Naive thymus-derived CD8-positive, alpha-beta T cell (primary cell): ENCODE measurements around the gene CSF1. TPM values are rescaled to one million over a fixed set of nuclear protein-coding genes. Genes with fewer than 3 reads are reported as not detected.

Source experiments
- ATAC-seq, 2 donors: fragments of 150-1000 bp; cut with Tn5 transposase in 1 of 2; sonication (Bioruptor Pico), chemical (Tn5 transposase) in 1 of 2; 1 replicate in 1 of 2; 2 replicates in 1 of 2; pipeline ENCODE4 v1.10.0; 2021; ENCODE audit warnings: mild to moderate bottlenecking in 2 of 2, moderate library complexity in 2 of 2
- POLR2A ChIA-PET: fragments of 350-600 bp; sonication (Branson Sonifier 250); formaldehyde crosslinking; loops from one replicate; lab custom pipeline; 2021; ENCODE audit warnings: antibody characterized with exemption; lab: Charles Lee
- DNase-seq, 10 donors: peaks; one replicate each; pipeline versions ENCODE4 v3.0.0 to v3.0.0-alpha.2; 2020 to 2022
- H3K27ac Mint-ChIP-seq, 10 donors: one replicate each; pipeline ENCODE4 v1.8.0; 2020 to 2022; ENCODE audit warnings: mild to moderate bottlenecking in 10 of 10, mixed read lengths in 10 of 10, moderate library complexity in 4 of 10, inconsistent platforms in 1 of 10
- H3K27me3 Mint-ChIP-seq, 5 donors: one replicate each; pipeline ENCODE4 v1.8.0; 2021 to 2022; ENCODE audit warnings: mixed read lengths in 5 of 5
- H3K36me3 Mint-ChIP-seq, 3 donors: one replicate each; pipeline ENCODE4 v1.8.0; 2020 to 2022; ENCODE audit warnings: mixed read lengths in 3 of 3, mild to moderate bottlenecking in 2 of 3, inconsistent platforms in 1 of 3
- H3K4me1 Mint-ChIP-seq, 4 donors: one replicate each; pipeline ENCODE4 v1.8.0; 2021 to 2022; ENCODE audit warnings: mixed read lengths in 4 of 4
- H3K4me3 Mint-ChIP-seq, 10 donors: one replicate each; pipeline ENCODE4 v1.8.0; 2020 to 2022; ENCODE audit warnings: mild to moderate bottlenecking in 10 of 10, mixed read lengths in 10 of 10, moderate library complexity in 6 of 10, inconsistent platforms in 1 of 10
- H3K9me3 Mint-ChIP-seq, 9 donors: one replicate each; pipeline ENCODE4 v1.8.0; 2020 to 2022; ENCODE audit warnings: mixed read lengths in 9 of 9, mild to moderate bottlenecking in 3 of 9, inconsistent platforms in 1 of 9, moderate library complexity in 1 of 9
- polyA plus RNA-seq, 3 donors: library from polyadenylated mRNA; unstranded; fragments of 300-500 nt; fragmentation: Illumina TruSeq; gene quantifications; one replicate each; pipeline ENCODE4 v1.2.3, GENCODE V29; 2021
- total RNA-seq, 8 experiments: library from RNA in 2 of 8; stranded (reverse) in 2 of 8; gene quantifications; one replicate each; pipeline ENCODE4 v1.2.3 and lab custom pipeline; 2021 to 2026

The CSF1 gene
- total and polyA plus RNA-seq, 5 experiments from 2014 or later, result 0.27 to 1.6 (median 0.68) TPM

DNA sequence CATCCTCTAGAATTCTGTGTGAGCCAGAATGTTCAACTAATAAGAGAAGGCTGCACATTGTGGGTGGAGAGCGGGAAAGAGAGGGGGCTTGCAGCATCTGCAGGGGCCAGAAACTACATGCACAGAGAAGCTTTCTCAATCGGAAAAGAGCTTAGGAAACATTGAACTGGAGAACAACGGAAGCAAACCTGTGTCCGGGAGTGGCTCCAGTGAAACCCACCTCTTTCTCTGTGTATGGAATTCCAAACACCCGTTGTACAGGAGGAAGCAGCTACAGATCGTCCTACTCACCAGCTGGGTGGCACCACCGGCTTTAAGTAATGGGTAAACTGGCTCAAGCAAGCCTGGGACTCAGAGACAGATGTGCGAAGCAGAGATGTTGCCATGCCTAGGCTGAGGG lies 14.0 kb upstream of the CSF1 start:
- POLR2A ChIA-PET, result interaction anchor here (1.0 to 2.0 kb wide), 2 partner anchors 10 to 24 kb away, joined by 5 to 6 read pairs; no protein-coding TSS in a partner anchor

GRCh38 chr1:109897259-109897955 lies 13.2 kb upstream of the CSF1 start:
- Mint-ChIP-seq H3K4me1 (peaks cover 7 to 12% (median 8%) of the 10 kb centered on the region in 4 donors), H3K36me3 (no peaks in the 10 kb centered on the region), H3K27me3 (peaks cover 0 to 1% (median 0%) of the 10 kb centered on the region in 5 donors), H3K27ac (peak overlapping the region in 1 of 10 donors; percentile 60), H3K4me3 (no peak overlapping the region), H3K9me3 (no peaks in the 10 kb centered on the region)
- ATAC-seq, result no peak
- POLR2A ChIA-PET, result interaction anchor here (1.0 to 2.0 kb wide), 2 partner anchors 10 to 23 kb away, joined by 5 to 6 read pairs; no protein-coding TSS in a partner anchor
- DNase-seq, result no peak

More for the DNA sequence above, 14.0 kb upstream of the CSF1 start:
- peaks cover 6 to 13% (median 8%) of the 10 kb centered on the region in 4 donors for H3K4me1 Mint-ChIP-seq
- DNase-seq (no peak), ATAC-seq (no peak)
- peak overlapping the region in 2 of 10 donors; percentile 43 to 62 for H3K27ac Mint-ChIP-seq
- H3K4me3 Mint-ChIP-seq, result no peak overlapping the region
- H3K36me3 Mint-ChIP-seq, result no peaks in the 10 kb centered on the region
- H3K9me3 Mint-ChIP-seq, result no peaks in the 10 kb centered on the region
- H3K27me3 Mint-ChIP-seq, result no peaks in the 10 kb centered on the region

DNA sequence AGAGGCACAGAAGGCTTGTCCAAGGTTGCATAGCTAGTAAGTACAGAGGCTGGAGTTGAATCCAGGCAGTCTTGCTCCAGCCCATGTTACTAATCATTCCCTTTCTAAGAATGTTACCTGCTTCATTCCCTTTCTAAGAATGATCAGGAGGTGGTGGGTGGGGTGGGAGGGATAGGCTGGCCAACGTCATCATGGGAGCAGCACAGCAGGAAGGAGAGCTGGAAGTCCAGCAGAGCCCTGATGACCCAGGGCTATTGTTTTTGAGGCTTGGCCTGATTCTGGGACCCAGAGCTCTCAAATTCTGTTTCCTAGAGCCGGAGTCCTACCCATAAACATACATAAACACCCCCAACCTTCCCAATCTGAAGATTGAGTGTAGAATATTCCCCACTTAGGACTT lies 11.8 kb upstream of the CSF1 start:
- ATAC-seq (no peak), DNase-seq (no peak)
- no peak overlapping the region for H3K27ac Mint-ChIP-seq
- H3K4me3 Mint-ChIP-seq, result no peak overlapping the region
- H3K27me3 Mint-ChIP-seq, result peaks cover 0 to 3% (median 0%) of the 10 kb centered on the region in 5 donors
- peaks cover 7 to 12% (median 9%) of the 10 kb centered on the region in 4 donors for H3K4me1 Mint-ChIP-seq
- no peaks in the 10 kb centered on the region for H3K9me3 Mint-ChIP-seq
- POLR2A ChIA-PET, result no interaction called here
- H3K36me3 Mint-ChIP-seq, result no peaks in the 10 kb centered on the region

DNA sequence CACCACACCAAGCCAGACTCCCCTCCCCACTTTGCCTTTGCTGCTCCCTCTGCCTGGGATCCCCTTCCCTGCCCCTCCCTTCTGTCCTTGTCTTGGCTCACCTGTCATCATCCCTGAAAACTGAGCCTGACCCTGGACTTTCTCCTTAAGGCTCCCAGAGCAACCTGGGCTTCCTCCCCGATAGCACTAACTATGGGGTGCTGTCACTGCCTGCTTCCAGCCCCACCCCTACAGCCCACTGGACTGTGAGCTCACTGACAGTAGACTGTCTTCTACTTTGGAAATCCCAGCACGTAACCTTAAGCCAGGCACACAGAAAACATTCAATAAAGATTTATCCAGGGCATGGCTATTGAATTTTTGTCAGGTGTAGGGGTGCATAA lies 9.5 kb upstream of the CSF1 start:
- Mint-ChIP-seq H3K27me3 (peaks cover 0 to 3% (median 0%) of the 10 kb centered on the region in 5 donors), H3K9me3 (no peaks in the 10 kb centered on the region), H3K36me3 (no peaks in the 10 kb centered on the region), H3K4me1 (peaks cover 14 to 21% (median 16%) of the 10 kb centered on the region in 4 donors), H3K27ac (peak overlapping the region in 4 of 10 donors; percentile 0 to 31 (median 25)), H3K4me3 (peak overlapping the region in 1 of 10 donors; percentile 48)
- DNase-seq (no peak), ATAC-seq (no peak)
- POLR2A ChIA-PET, result interaction anchor here (1.4 kb wide), 1 partner anchor 100 kb away, joined by 3 read pairs; no protein-coding TSS in a partner anchor

GRCh38 chr1:109901524-109902145 lies 9.0 kb upstream of the CSF1 start:
- peaks cover 0 to 6% (median 0%) of the 10 kb centered on the region in 5 donors for H3K27me3 Mint-ChIP-seq
- POLR2A ChIA-PET, result interaction anchor here (1.4 kb wide), 1 partner anchor 101 kb away, joined by 3 read pairs; no protein-coding TSS in a partner anchor
- no peaks in the 10 kb centered on the region for H3K9me3 Mint-ChIP-seq
- no peak overlapping the region for H3K4me3 Mint-ChIP-seq
- no peaks in the 10 kb centered on the region for H3K36me3 Mint-ChIP-seq
- ATAC-seq, result no peak
- peak overlapping the region in 2 of 10 donors; percentile 0 to 8 for H3K27ac Mint-ChIP-seq
- DNase-seq, result no peak
- H3K4me1 Mint-ChIP-seq, result peaks cover 16 to 26% (median 21%) of the 10 kb centered on the region in 4 donors

DNA sequence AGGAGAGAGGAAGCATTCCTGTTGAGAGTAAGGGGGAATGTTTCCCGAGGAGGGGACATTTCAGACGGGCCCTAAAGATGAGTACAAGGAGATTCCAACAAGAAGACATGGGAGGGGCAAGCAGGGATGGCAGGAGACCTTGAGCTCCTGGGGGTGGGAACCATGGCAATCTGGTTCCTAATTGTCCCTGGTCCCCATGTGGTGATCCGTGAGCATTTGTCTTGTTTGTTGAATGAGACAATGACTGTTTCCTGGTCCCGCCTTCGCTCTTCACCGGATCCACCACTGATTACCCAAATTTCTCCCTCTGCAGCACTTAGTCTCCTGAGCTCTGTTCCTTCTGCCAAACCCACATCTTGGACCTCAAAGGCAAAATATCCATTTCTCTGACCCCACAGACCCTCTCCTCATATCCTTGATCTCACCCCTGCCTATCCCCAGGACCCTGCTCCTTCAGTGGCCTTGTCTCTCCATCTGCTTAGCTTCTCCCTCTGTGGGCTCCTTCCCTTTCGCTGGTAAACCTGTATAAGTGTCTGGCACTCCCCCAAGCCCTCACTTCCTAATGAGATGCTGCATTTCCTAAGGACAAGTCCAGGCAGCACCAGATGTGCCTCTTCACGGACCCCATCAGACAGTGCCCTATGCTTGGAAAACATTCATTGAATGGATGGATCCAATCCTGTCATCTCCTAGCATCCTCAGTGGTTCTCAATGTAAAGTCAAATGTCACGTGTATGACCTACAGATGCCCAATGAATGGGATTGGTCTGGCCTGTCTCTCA lies 8.3 kb upstream of the CSF1 start:
- H3K9me3 Mint-ChIP-seq, result no peaks in the 10 kb centered on the region
- H3K4me3 Mint-ChIP-seq, result no peak overlapping the region
- peak overlapping the region in 1 of 10 donors; percentile 8 for H3K27ac Mint-ChIP-seq
- H3K4me1 Mint-ChIP-seq, result peaks cover 21 to 33% (median 29%) of the 10 kb centered on the region in 4 donors
- peaks cover 0 to 6% (median 0%) of the 10 kb centered on the region in 5 donors for H3K27me3 Mint-ChIP-seq
- no peak for DNase-seq
- POLR2A ChIA-PET, result interaction anchor here (1.3 to 1.4 kb wide), 2 partner anchors 101 to 112 kb away, joined by 3 read pairs; no protein-coding TSS in a partner anchor
- no peaks in the 10 kb centered on the region for H3K36me3 Mint-ChIP-seq
- ATAC-seq, result no peak

- no peaks in the 10 kb centered on the region for H3K36me3 Mint-ChIP-seq
- no peaks in the 10 kb centered on the region for H3K9me3 Mint-ChIP-seq
- H3K4me3 Mint-ChIP-seq, result no peak overlapping the region
Measured at GRCh38 chr1:109903376-109903930, 7.2 kb upstream of the CSF1 start.

GRCh38 chr1:109904105-109904817 lies 6.4 kb upstream of the CSF1 start:
- ATAC-seq (no peak), DNase-seq (no peak)
- H3K36me3 Mint-ChIP-seq, result no peaks in the 10 kb centered on the region
- peaks cover 26 to 42% (median 33%) of the 10 kb centered on the region in 4 donors for H3K4me1 Mint-ChIP-seq
- POLR2A ChIA-PET, result no interaction called here
- H3K27ac Mint-ChIP-seq, result peak overlapping the region in 2 of 10 donors; percentile 30 to 34
- no peaks in the 10 kb centered on the region for H3K9me3 Mint-ChIP-seq
- peaks cover 0 to 6% (median 0%) of the 10 kb centered on the region in 5 donors for H3K27me3 Mint-ChIP-seq
- H3K4me3 Mint-ChIP-seq, result no peak overlapping the region

More at GRCh38 chr1:109903376-109903930, 7.2 kb upstream of the CSF1 start:
- Mint-ChIP-seq H3K27me3 (peaks cover 0 to 6% (median 0%) of the 10 kb centered on the region in 5 donors), H3K27ac (peak overlapping the region in 2 of 10 donors; percentile 30 to 46), H3K4me1 (peaks cover 26 to 42% (median 34%) of the 10 kb centered on the region in 4 donors)
- DNase-seq (no peak), ATAC-seq (no peak)
- POLR2A ChIA-PET, result interaction anchor here (1.3 kb wide), 1 partner anchor 113 kb away, joined by 3 read pairs; no protein-coding TSS in a partner anchor

- peak overlapping the region in 3 of 10 donors; percentile 77 to 82 (median 80) for H3K4me3 Mint-ChIP-seq
- POLR2A ChIA-PET, result no interaction called here
Measured at GRCh38 chr1:109905491-109905890, 5.2 kb upstream of the CSF1 start.

DNA sequence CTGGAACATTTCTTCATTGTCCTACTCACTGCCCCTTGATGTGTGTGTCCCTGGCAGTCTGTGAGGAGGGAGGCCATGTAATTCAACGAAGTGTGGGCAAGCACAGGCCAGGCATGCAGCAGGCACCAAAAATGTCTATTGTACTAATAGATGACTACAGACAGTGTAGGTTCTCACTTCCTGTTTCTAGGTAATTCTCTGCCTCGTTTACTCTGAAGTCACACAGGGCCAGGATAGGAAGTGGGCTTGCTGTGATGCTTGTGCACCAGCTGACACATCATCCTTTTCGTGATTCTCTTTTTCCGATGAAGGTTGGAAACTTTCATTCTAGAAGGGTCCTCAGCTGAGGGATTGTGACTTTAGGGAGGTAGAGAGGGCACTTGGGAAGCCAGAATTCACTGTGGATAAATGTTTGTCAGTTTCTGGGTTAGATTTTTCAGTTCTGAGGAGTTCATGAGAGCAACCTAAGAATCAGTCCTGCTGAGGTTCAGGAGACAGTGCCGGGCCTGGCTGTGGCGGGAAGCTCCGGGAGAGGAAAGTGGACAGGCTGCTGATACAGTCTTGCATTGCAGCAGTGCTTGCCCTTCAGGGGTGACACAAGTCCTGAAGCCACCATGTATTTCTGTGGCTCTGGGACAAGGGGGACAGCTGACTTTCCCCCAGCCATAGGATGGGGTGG lies 4.3 kb upstream of the CSF1 start:
- DNase-seq (peak in 9 of 10 donors; percentile 12 to 80 (median 50)), ATAC-seq (peak; percentile 90 to 97)
- Mint-ChIP-seq H3K9me3 (no peaks in the 10 kb centered on the region), H3K27me3 (peaks cover 0 to 8% (median 0%) of the 10 kb centered on the region in 5 donors), H3K4me3 (peak overlapping the region; percentile 46 to 86 (median 79)), H3K27ac (peak overlapping the region; percentile 90 to 98 (median 96)), H3K4me1 (peaks cover 26 to 46% (median 37%) of the 10 kb centered on the region in 4 donors), H3K36me3 (no peaks in the 10 kb centered on the region)
- POLR2A ChIA-PET, result interaction anchor here (0.7 to 1.9 kb wide), 4 partner anchors 10 to 116 kb away, joined by 3 to 6 read pairs (median 4); partner anchors contain the start of gene AHCYL1

More at GRCh38 chr1:109905491-109905890, 5.2 kb upstream of the CSF1 start:
- peaks cover 0 to 8% (median 0%) of the 10 kb centered on the region in 5 donors for H3K27me3 Mint-ChIP-seq
- H3K9me3 Mint-ChIP-seq, result no peaks in the 10 kb centered on the region
- H3K36me3 Mint-ChIP-seq, result no peaks in the 10 kb centered on the region
- peaks cover 25 to 46% (median 37%) of the 10 kb centered on the region in 4 donors for H3K4me1 Mint-ChIP-seq
- ATAC-seq (no peak), DNase-seq (no peak)
- H3K27ac Mint-ChIP-seq, result peak overlapping the region; percentile 90 to 98 (median 96)

DNA sequence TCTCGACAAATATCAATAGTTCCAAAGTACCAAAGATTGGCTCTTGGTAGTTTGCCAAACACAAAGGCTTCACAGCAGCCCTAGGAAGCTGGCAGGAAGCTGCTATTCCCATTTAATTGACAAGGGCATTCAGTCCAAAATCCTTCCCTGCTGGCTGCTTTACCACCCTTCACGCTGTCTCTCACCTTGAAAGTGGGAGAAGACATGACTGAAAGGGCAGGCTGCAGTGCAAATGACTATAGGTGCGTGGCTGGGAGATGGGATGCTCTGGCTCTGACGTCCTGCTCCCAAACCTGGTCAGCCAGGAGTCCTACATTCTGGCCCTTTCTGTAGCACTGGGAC lies 3.8 kb upstream of the CSF1 start:
- POLR2A ChIA-PET, result interaction anchor here (0.7 to 1.9 kb wide), 4 partner anchors 9 to 116 kb away, joined by 3 to 6 read pairs (median 4); partner anchors contain the start of gene AHCYL1
- H3K4me1 Mint-ChIP-seq, result peaks cover 30 to 47% (median 42%) of the 10 kb centered on the region in 4 donors
- peak overlapping the region in 1 of 10 donors; percentile 77 for H3K4me3 Mint-ChIP-seq

More for the DNA sequence above, 3.8 kb upstream of the CSF1 start:
- H3K27ac Mint-ChIP-seq, result peak overlapping the region in 8 of 10 donors; percentile 37 to 98 (median 96)
- no peaks in the 10 kb centered on the region for H3K9me3 Mint-ChIP-seq
- H3K36me3 Mint-ChIP-seq, result no peaks in the 10 kb centered on the region
- H3K27me3 Mint-ChIP-seq, result peaks cover 0 to 10% (median under 1%) of the 10 kb centered on the region in 5 donors
- ATAC-seq (no peak), DNase-seq (no peak)
